Kidney tubule cell (primary cell): ENCODE results near the gene TTC39B.
"Not testable (repeated sequence)": the region's sequence is repeated elsewhere in the genome, so short reads cannot be mapped to it uniquely, and the experiment has no call there.

Source experiments
- DNase-seq: peaks from one replicate; pipeline ENCODE4 v3.0.0-alpha.2; 2018; ENCODE audit warnings: low spot score

Gene TTC39B

GRCh38 chr9:15306757-15307522, at the start of gene TTC39B:
TSS of gene TTC39B (minus strand) at chr9:15307216. CDS start at chr9:15307125, 91 bp downstream.
- DNase-seq = peak; percentile 96

- DNase-seq = no peak
Measured at GRCh38 chr9:15355669-15356068, 48.7 kb upstream of the TTC39B start.

GRCh38 chr9:15354713-15355112, 47.7 kb upstream of the TTC39B start:
- DNase-seq = no peak

- DNase-seq = no peak
Measured at GRCh38 chr9:15353892-15354291, 46.9 kb upstream of the TTC39B start.

- DNase-seq = no peak
Measured at GRCh38 chr9:15352306-15352705, 45.3 kb upstream of the TTC39B start.

- DNase-seq = peak; percentile 56
Measured at GRCh38 chr9:15349892-15350761, 43.1 kb upstream of the TTC39B start.

GRCh38 chr9:15346837-15347236, 39.8 kb upstream of the TTC39B start:
- DNase-seq = no peak

- DNase-seq = no peak
Measured at GRCh38 chr9:15344191-15344590, 37.2 kb upstream of the TTC39B start.

GRCh38 chr9:15333376-15333881, 26.4 kb upstream of the TTC39B start:
- peak; percentile 39 for DNase-seq

- DNase-seq = no peak
Measured at GRCh38 chr9:15332939-15333338, 25.9 kb upstream of the TTC39B start.

- no peak for DNase-seq
Measured at GRCh38 chr9:15329539-15330109, 22.6 kb upstream of the TTC39B start.

- no peak for DNase-seq
Measured at GRCh38 chr9:15328946-15329345, 21.9 kb upstream of the TTC39B start.

- DNase-seq = not testable (repeated sequence)
Measured at GRCh38 chr9:15322695-15323094, 15.7 kb upstream of the TTC39B start.

- DNase-seq = not testable (repeated sequence)
Measured at GRCh38 chr9:15319661-15320060, 12.6 kb upstream of the TTC39B start.

- DNase-seq = no peak
Measured at GRCh38 chr9:15317836-15318235, 10.8 kb upstream of the TTC39B start.

- DNase-seq = no peak
Measured at GRCh38 chr9:15311607-15312006, 4.6 kb upstream of the TTC39B start.

GRCh38 chr9:15310107-15310850, 3.3 kb upstream of the TTC39B start:
- DNase-seq = no peak

- DNase-seq = peak; percentile 43
Measured at GRCh38 chr9:15308511-15308910, 1.5 kb upstream of the TTC39B start.

GRCh38 chr9:15307523-15307841, 466 bp upstream of the TTC39B start:
- no peak for DNase-seq

GRCh38 chr9:15306068-15306756, 804 bp downstream of the TTC39B start:
- DNase-seq = peak; percentile 86

- no peak for DNase-seq
Measured at GRCh38 chr9:15305470-15305869, 1.5 kb downstream of the TTC39B start.
